H1 (cell line): ENCODE data around the gene SLC2A3. TPM values are rescaled to one million over a fixed set of nuclear protein-coding genes. Genes with fewer than 3 reads are reported as not detected.

Experiments used
- BCL11A ChIP-seq, 2 experiments: IDR thresholded peaks; one replicate each; pipeline ENCODE4 v1.6.1; 2011; ENCODE audit warnings: low read depth in 2 of 2, low read length in 2 of 2, mild to moderate bottlenecking in 2 of 2
- EZH2 ChIP-seq: fragments of 200-600 bp; sonication (generic); IDR thresholded peaks from 2 replicates; pipeline ENCODE4 v1.7.1; 2012; ENCODE audit warnings: low read depth, mild to moderate bottlenecking, moderate library complexity, low read length, inconsistent platforms; ENCODE audit not compliant: severe bottlenecking
- TEAD4 ChIP-seq: IDR thresholded peaks from 2 replicates; pipeline ENCODE4 v1.6.1; 2012; ENCODE audit warnings: low read depth, low read length, inconsistent platforms, mixed read lengths
- polyA plus RNA-seq, 7 experiments: library from polyadenylated mRNA; depleted of rRNA in 3 of 7; stranded (reverse) in 5 of 7; unstranded in 2 of 7; fragments of >200 nt in 5 of 7; fragments of 200-250 nt in 2 of 7; gene quantifications; 1 replicate in 5 of 7; 2 replicates in 1 of 7; 4 replicates in 1 of 7; pipeline versions ENCODE4 v1.2.1 to v1.2.3, GENCODE V29; 2011 to 2013; ENCODE audit warnings: missing spikeins in 2 of 7, mixed read lengths in 2 of 7
- total RNA-seq: library from RNA; stranded (reverse); fragmentation: NEBNext Ultra II Directional; extraction: Animal tissue kit (Norgen Biotek cat#: 25700); gene quantifications from 2 replicates; pipeline ENCODE4 v1.2.1, GENCODE V29; 2021

Gene SLC2A3
- total and polyA plus RNA-seq, 2 of the 8 experiments (the other 6 are each of a cell fraction or from before 2014, with no cell fraction given) = 417 to 688 TPM

GRCh38 chr12:7917392-7918267 is 18.4 kb downstream of the SLC2A3 start (continued):
- TF ChIP-seq BCL11A (IDR thresholded peaks at IDR 0.05; ENCODE audit: low read depth in 2 of 2, low read length in 2 of 2) (no peak), TEAD4 (no peak), EZH2 (no peak)
